H1 (cell line): Measurements from ENCODE around the gene GGT5. TPM values are rescaled to one million over a fixed set of nuclear protein-coding genes. Genes with fewer than 3 reads are reported as not detected.

Experiments
- CTCF ChIA-PET: fragments of 300-600 bp; sonication (Branson Sonifier 250); formaldehyde crosslinking; loops from one replicate; lab custom pipeline; 2021; ENCODE audit not compliant: partially characterized antibody; lab: Charles Lee
- POLR2A ChIA-PET: fragments of 300-600 bp; sonication (Branson Sonifier 250); formaldehyde crosslinking; loops from one replicate; lab custom pipeline; 2021; ENCODE audit warnings: inconsistent platforms; ENCODE audit not compliant: partially characterized antibody; lab: Charles Lee
- DNase-seq, 2 experiments: peaks; one replicate each; pipeline versions ENCODE4 v3.0.0 to v3.0.0-alpha.2; 2010 to 2022; ENCODE audit warnings: low spot score in 2 of 2, low read depth in 1 of 2, mixed read lengths in 1 of 2
- FAIRE-seq: peaks from 2 replicates; lab custom pipeline; 2011; peaks lifted over from hg19 to GRCh38; lab: Jason Lieb, UNC
- H2AFZ ChIP-seq: 2 replicates; pipeline ENCODE4 v1.8.1; 2012; ENCODE audit warnings: low read length, inconsistent platforms
- H2AK5ac ChIP-seq: 2 replicates; pipeline ENCODE4 v1.6.1; 2013; ENCODE audit warnings: low read depth, low read length
- H2BK120ac ChIP-seq: replicated peaks from 2 replicates; pipeline ENCODE3; 2013; ENCODE audit warnings: low read depth, low read length, inconsistent platforms
- H2BK12ac ChIP-seq: 2 replicates; pipeline ENCODE4 v1.6.1; 2013; ENCODE audit warnings: low read depth, low read length
- H2BK15ac ChIP-seq: 2 replicates; pipeline ENCODE4 v1.6.1; 2013; ENCODE audit warnings: low read length
- H2BK20ac ChIP-seq: 2 replicates; pipeline ENCODE4 v1.6.1; 2013; ENCODE audit warnings: low read length
- H2BK5ac ChIP-seq: 2 replicates; pipeline ENCODE4 v1.6.1; 2013; ENCODE audit warnings: low read depth, low read length
- H3K14ac ChIP-seq: 2 replicates; pipeline ENCODE4 v1.6.1; 2013; ENCODE audit warnings: inconsistent platforms; ENCODE audit not compliant: insufficient read length
- H3K18ac ChIP-seq: 2 replicates; pipeline ENCODE4 v1.6.1; 2013; ENCODE audit warnings: low read length; ENCODE audit errors: extremely low read depth
- H3K23ac ChIP-seq: 2 replicates; pipeline ENCODE4 v1.6.1; 2013; ENCODE audit warnings: inconsistent platforms; ENCODE audit not compliant: insufficient read length
- H3K23me2 ChIP-seq: 2 replicates; pipeline ENCODE4 v1.6.1; 2013; ENCODE audit warnings: low read depth, low read length
- H3K27ac ChIP-seq: 2 replicates; pipeline ENCODE4 v1.6.1; 2011; ENCODE audit warnings: low read depth, low read length, inconsistent platforms
- H3K27me3 ChIP-seq, 4 experiments: replicated peaks in 1 of 4; 1 replicate in 1 of 4; 2 replicates in 3 of 4; pipeline versions ENCODE4 v1.6.1 to v1.8.1; 2011 to 2013; ENCODE audit warnings: low read length in 3 of 4, mild to moderate bottlenecking in 3 of 4, inconsistent platforms in 2 of 4, mixed read lengths in 2 of 4, moderate library complexity in 1 of 4; ENCODE audit not compliant: control insufficient read depth in 3 of 4, insufficient read depth in 3 of 4; ENCODE audit errors: extremely low read depth in 1 of 4
- H3K36me3 ChIP-seq, 4 experiments: 2 replicates each; pipeline versions ENCODE4 v1.6.1 to v1.8.1; 2011 to 2013; ENCODE audit warnings: mild to moderate bottlenecking in 4 of 4, low read length in 3 of 4, moderate library complexity in 2 of 4, control low read depth in 1 of 4, inconsistent platforms in 1 of 4; ENCODE audit not compliant: insufficient read depth in 4 of 4, control insufficient read depth in 2 of 4
- H3K4ac ChIP-seq: replicated peaks from 2 replicates; pipeline ENCODE3; 2013; ENCODE audit warnings: low read length, low read depth, mixed read lengths, inconsistent platforms; ENCODE audit not compliant: insufficient read length
- H3K4me1 ChIP-seq, 4 experiments: replicated peaks in 1 of 4; 1 replicate in 1 of 4; 2 replicates in 3 of 4; pipeline versions ENCODE4 v1.6.1 to v1.8.1; 2011 to 2013; ENCODE audit warnings: low read length in 3 of 4, inconsistent platforms in 2 of 4, mixed read lengths in 1 of 4; ENCODE audit not compliant: insufficient read depth in 4 of 4, control insufficient read depth in 3 of 4
- H3K4me2 ChIP-seq, 2 experiments: 2 replicates each; pipeline versions ENCODE4 v1.6.1 to v1.8.1; 2011 to 2013; ENCODE audit warnings: low read depth in 2 of 2, low read length in 2 of 2, control low read depth in 1 of 2, inconsistent platforms in 1 of 2, mild to moderate bottlenecking in 1 of 2; ENCODE audit not compliant: insufficient read depth in 1 of 2
- H3K4me3 ChIP-seq, 4 experiments: fragments of 200-600, 300-600 bp in 1 of 4; sonication (generic), shearing (Covaris generic), sonication (Bioruptor Twin) in 1 of 4; 2 replicates each; pipeline versions ENCODE4 v1.5.1 to v1.8.1; 2011 to 2016; ENCODE audit warnings: low read length in 4 of 4, low read depth in 3 of 4, control low read depth in 2 of 4, inconsistent platforms in 2 of 4, mild to moderate bottlenecking in 2 of 4, mixed read lengths in 1 of 4, moderate library complexity in 1 of 4; ENCODE audit not compliant: insufficient read depth in 2 of 4; ENCODE audit errors: extremely low read depth in 1 of 4
- H3K56ac ChIP-seq: replicated peaks from 2 replicates; pipeline ENCODE3; 2013; ENCODE audit warnings: low read depth, mild to moderate bottlenecking, mixed read lengths, low read length, inconsistent platforms; ENCODE audit not compliant: insufficient read length
- H3K79me1 ChIP-seq: 2 replicates; pipeline ENCODE4 v1.6.1; 2013; ENCODE audit warnings: low read depth, low read length, control low read depth
- H3K79me2 ChIP-seq, 2 experiments: 2 replicates each; pipeline versions ENCODE4 v1.6.1 to v1.8.1; 2012 to 2013; ENCODE audit warnings: low read length in 2 of 2, mild to moderate bottlenecking in 2 of 2, inconsistent platforms in 1 of 2; ENCODE audit not compliant: insufficient read depth in 2 of 2, control insufficient read depth in 1 of 2
- H3K9ac ChIP-seq, 4 experiments: replicated peaks in 1 of 4; 1 replicate in 1 of 4; 2 replicates in 3 of 4; pipeline versions ENCODE4 v1.6.1 to v1.8.1; 2011 to 2013; ENCODE audit warnings: low read depth in 3 of 4, low read length in 3 of 4, control low read depth in 2 of 4, mild to moderate bottlenecking in 2 of 4, moderate library complexity in 2 of 4, inconsistent platforms in 1 of 4; ENCODE audit errors: extremely low read depth in 1 of 4
- H3K9me3 ChIP-seq, 2 experiments: 2 replicates each; pipeline versions ENCODE4 v1.6.1 to v1.8.1; 2012 to 2013; ENCODE audit warnings: mild to moderate bottlenecking in 2 of 2, moderate library complexity in 2 of 2, control low read depth in 1 of 2, inconsistent platforms in 1 of 2, low read depth in 1 of 2, low read length in 1 of 2, mixed read lengths in 1 of 2; ENCODE audit not compliant: insufficient read depth in 2 of 2
- H4K20me1 ChIP-seq, 2 experiments: replicated peaks in 1 of 2; 2 replicates each; pipeline versions ENCODE3 to v1.8.1; 2011 to 2013; ENCODE audit warnings: inconsistent platforms in 2 of 2, low read length in 2 of 2, mild to moderate bottlenecking in 1 of 2; ENCODE audit not compliant: insufficient read depth in 2 of 2, control insufficient read depth in 1 of 2
- H4K5ac ChIP-seq: 2 replicates; pipeline ENCODE4 v1.6.1; 2013; ENCODE audit warnings: low read length, low read depth, mixed read lengths, inconsistent platforms; ENCODE audit not compliant: insufficient read length
- H4K8ac ChIP-seq: 2 replicates; pipeline ENCODE4 v1.8.0; 2013; ENCODE audit warnings: mild to moderate bottlenecking, moderate library complexity, low read length, inconsistent platforms; ENCODE audit not compliant: insufficient read depth; ENCODE audit errors: extremely low read depth
- H4K91ac ChIP-seq: replicated peaks from 2 replicates; pipeline ENCODE3; 2013; ENCODE audit warnings: low read length, mixed read lengths, inconsistent platforms; ENCODE audit not compliant: insufficient read length
- BACH1 ChIP-seq: IDR thresholded peaks from 2 replicates; pipeline ENCODE4 v1.6.1; 2012; ENCODE audit warnings: low read length, improper control_type of control experiment
- CHD2 ChIP-seq: IDR thresholded peaks from 2 replicates; pipeline ENCODE4 v1.6.1; 2012; ENCODE audit warnings: low read length, improper control_type of control experiment
- CREB1 ChIP-seq: IDR thresholded peaks from 2 replicates; pipeline ENCODE4 v1.6.1; 2012; ENCODE audit warnings: inconsistent platforms
- CTCF ChIP-seq, 3 experiments: IDR thresholded peaks; 1 replicate in 2 of 3; 2 replicates in 1 of 3; pipeline versions ENCODE4 v1.5.1 to v1.6.1; 2011; ENCODE audit warnings: low read length in 3 of 3, mild to moderate bottlenecking in 3 of 3, inconsistent platforms in 2 of 3, low read depth in 1 of 3, moderate library complexity in 1 of 3; ENCODE audit not compliant: insufficient read depth in 1 of 3; ENCODE audit errors: control extremely low read depth in 1 of 3
- GTF2F1 ChIP-seq: IDR thresholded peaks from 2 replicates; pipeline ENCODE4 v1.6.1; 2012; ENCODE audit warnings: low read depth, low read length, improper control_type of control experiment, borderline replicate concordance
- JUN ChIP-seq: IDR thresholded peaks from 2 replicates; pipeline ENCODE4 v1.6.1; 2011; ENCODE audit warnings: low read depth, mild to moderate bottlenecking, improper control_type of control experiment, low read length
- MAFK ChIP-seq: IDR thresholded peaks from 2 replicates; pipeline ENCODE4 v1.6.1; 2012; ENCODE audit warnings: low read depth, mild to moderate bottlenecking, improper control_type of control experiment, low read length
- NRF1 ChIP-seq: IDR thresholded peaks from 2 replicates; pipeline ENCODE4 v1.6.1; 2011; ENCODE audit warnings: mild to moderate bottlenecking, low read depth, low read length, improper control_type of control experiment
- POLR2AphosphoS5 ChIP-seq: IDR thresholded peaks from 2 replicates; pipeline ENCODE4 v1.6.1; 2011; ENCODE audit warnings: low read depth, low read length
- POU5F1 ChIP-seq: IDR thresholded peaks from 2 replicates; pipeline ENCODE4 v1.6.1; 2011; ENCODE audit warnings: low read depth, mild to moderate bottlenecking, low read length, moderate library complexity
- RBBP5 ChIP-seq: IDR thresholded peaks from 2 replicates; pipeline ENCODE4 v1.7.1; 2012; ENCODE audit warnings: low read depth, mild to moderate bottlenecking, inconsistent platforms, low read length, moderate library complexity, borderline replicate concordance
- RFX5 ChIP-seq: IDR thresholded peaks from 2 replicates; pipeline ENCODE4 v1.6.1; 2011; ENCODE audit warnings: low read depth, low read length, improper control_type of control experiment, borderline replicate concordance
- SP4 ChIP-seq: IDR thresholded peaks from 2 replicates; pipeline ENCODE4 v1.6.1; 2012; ENCODE audit warnings: low read length, inconsistent platforms
- WGBS, 2 experiments: shearing (Covaris generic) in 1 of 2; methylation state at CpG; one replicate each; pipeline versions ENCODE4 v1.1.6 to v1.1.7; 2013 to 2015; ENCODE audit warnings: low lambda C conversion rate in 2 of 2, mixed read lengths in 2 of 2, inconsistent platforms in 1 of 2, low coverage in 1 of 2, missing lambda C conversion rate in 1 of 2; ENCODE audit not compliant: insufficient replicate concordance in 2 of 2, insufficient coverage in 1 of 2, insufficient read length in 1 of 2; ENCODE audit errors: extremely low coverage in 1 of 2, missing lambda C conversion rate in 1 of 2; 5-methylcytosine and 5-hydroxymethylcytosine counted together
- polyA plus RNA-seq, 7 experiments: library from polyadenylated mRNA; depleted of rRNA in 3 of 7; stranded (reverse) in 5 of 7; unstranded in 2 of 7; fragments of >200 nt in 5 of 7; fragments of 200-250 nt in 2 of 7; gene quantifications; 1 replicate in 5 of 7; 2 replicates in 1 of 7; 4 replicates in 1 of 7; pipeline versions ENCODE4 v1.2.1 to v1.2.3, GENCODE V29; 2011 to 2013; ENCODE audit warnings: missing spikeins in 2 of 7, mixed read lengths in 2 of 7
- total RNA-seq: library from RNA; stranded (reverse); fragmentation: NEBNext Ultra II Directional; extraction: Animal tissue kit (Norgen Biotek cat#: 25700); gene quantifications from 2 replicates; pipeline ENCODE4 v1.2.1, GENCODE V29; 2021

GGT5 gene
- total and polyA plus RNA-seq, 2 of the 8 experiments (the other 6 are each of a cell fraction or from before 2014, with no cell fraction given) = 0.05 TPM; not detected in 1

GRCh38 chr22:24176630-24177029, 68.3 kb downstream of the GGT5 start:
- Histone ChIP-seq H2AK5ac (no peak overlapping the region), H3K4me1 (peaks cover 0 to 8% (median 6%) of the 10 kb centered on the region in 4 experiments; a peak in 6 of 7 replicates), H4K91ac (no peak overlapping the region), H2AFZ (no peak overlapping the region), H4K5ac (no peak overlapping the region), H2BK120ac (no peak overlapping the region), H4K20me1 (peaks cover 0 to 3% of the 10 kb centered on the region in 2 experiments), H3K36me3 (peaks cover 0 to 7% (median 4%) of the 10 kb centered on the region in 4 experiments; a peak in 3 of 8 replicates), H2BK12ac (no peak overlapping the region), H3K23ac (no peak overlapping the region), H3K4ac (no peak overlapping the region), H3K79me1 (no peaks in the 10 kb centered on the region), H2BK20ac (no peak overlapping the region), H3K18ac (no peak overlapping the region), H2BK5ac (no peak overlapping the region), H2BK15ac (no peak overlapping the region), H3K23me2 (no peaks in the 10 kb centered on the region; the same call in 1 of the 2 replicates), H3K9ac (no peak overlapping the region), H3K4me3 (no peak overlapping the region), H3K14ac (no peak overlapping the region), H3K9me3 (no peaks in the 10 kb centered on the region), H3K27ac (no peak overlapping the region), H4K8ac (no peak overlapping the region), H3K56ac (no peak overlapping the region), H3K27me3 (no peaks in the 10 kb centered on the region), H3K79me2 (no peaks in the 10 kb centered on the region), H3K4me2 (no peak overlapping the region)
- ChIA-PET CTCF (interaction anchor here (1.0 to 19.1 kb wide), 11 partner anchors 9 to 72 kb away, joined by 3 to 301 read pairs (median 3); partner anchors contain the start of gene GGT5), POLR2A (no interaction called here)
- FAIRE-seq (no peak), DNase-seq (no peak)
- 93% methylated on average over 10 of the region's 10 CpGs; no CpG with 5 or more reads in 1 of the 2 experiments for WGBS, 2 experiments
- no peak for TF ChIP-seq RBBP5
- no peak for TF ChIP-seq POLR2AphosphoS5
- TF ChIP-seq BACH1 = no peak
- no peak for TF ChIP-seq SP4
- no peak for TF ChIP-seq JUN
- TF ChIP-seq RFX5 = no peak
- TF ChIP-seq NRF1 = no peak
- TF ChIP-seq CREB1 = no peak
- TF ChIP-seq CHD2 = no peak
- TF ChIP-seq POU5F1 = no peak
- no peak for TF ChIP-seq CTCF (IDR thresholded peaks at IDR 0.05; ENCODE audit: control extremely low read depth in 1 of 3, insufficient read depth in 1 of 3, low read depth in 1 of 3, low read length in 3 of 3)
- no peak for TF ChIP-seq MAFK
- TF ChIP-seq GTF2F1 = no peak
